Keratinocyte (primary cell): ENCODE measurements around the gene CRLF3.

Source experiments
- EZH2 ChIP-seq: IDR thresholded peaks from one replicate; pipeline ENCODE4 v1.6.1; 2012; ENCODE audit warnings: inconsistent platforms, mild to moderate bottlenecking, low read length, moderate library complexity
- TF ChIP-seq, protein P1 (sequence below), 3 experiments: IDR thresholded peaks in 1 of 3; conservative IDR thresholded peaks in 1 of 3; optimal IDR thresholded peaks in 1 of 3; 2 replicates in 2 of 3; 3 replicates in 1 of 3; pipeline versions ENCODE3 to v1.5.1; 2011; ENCODE audit warnings: low read length in 3 of 3, mild to moderate bottlenecking in 3 of 3, moderate library complexity in 2 of 3, control low read depth in 1 of 3, inconsistent platforms in 1 of 3; ENCODE audit not compliant: insufficient read depth in 2 of 3; ENCODE audit errors: extremely low read depth in 1 of 3

DNA sequence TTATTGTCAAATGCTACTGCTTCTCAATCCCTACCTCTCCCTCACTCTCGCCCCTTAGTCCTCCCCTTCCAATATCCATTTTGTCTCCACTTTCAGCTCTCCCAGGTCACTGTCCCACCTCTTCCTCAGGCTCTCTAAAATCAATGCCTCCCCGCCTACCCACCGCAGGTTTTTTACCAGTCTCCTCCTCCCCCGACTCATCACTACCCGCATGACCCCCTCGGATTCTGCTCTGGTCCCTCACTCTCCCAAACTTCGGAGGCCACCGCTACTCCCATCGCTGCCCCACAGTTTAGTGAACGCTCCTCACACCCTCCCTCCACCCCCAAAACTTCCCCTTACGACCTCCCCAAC, 513 bp downstream of the CRLF3 start:
- TF ChIP-seq, protein P1, sequence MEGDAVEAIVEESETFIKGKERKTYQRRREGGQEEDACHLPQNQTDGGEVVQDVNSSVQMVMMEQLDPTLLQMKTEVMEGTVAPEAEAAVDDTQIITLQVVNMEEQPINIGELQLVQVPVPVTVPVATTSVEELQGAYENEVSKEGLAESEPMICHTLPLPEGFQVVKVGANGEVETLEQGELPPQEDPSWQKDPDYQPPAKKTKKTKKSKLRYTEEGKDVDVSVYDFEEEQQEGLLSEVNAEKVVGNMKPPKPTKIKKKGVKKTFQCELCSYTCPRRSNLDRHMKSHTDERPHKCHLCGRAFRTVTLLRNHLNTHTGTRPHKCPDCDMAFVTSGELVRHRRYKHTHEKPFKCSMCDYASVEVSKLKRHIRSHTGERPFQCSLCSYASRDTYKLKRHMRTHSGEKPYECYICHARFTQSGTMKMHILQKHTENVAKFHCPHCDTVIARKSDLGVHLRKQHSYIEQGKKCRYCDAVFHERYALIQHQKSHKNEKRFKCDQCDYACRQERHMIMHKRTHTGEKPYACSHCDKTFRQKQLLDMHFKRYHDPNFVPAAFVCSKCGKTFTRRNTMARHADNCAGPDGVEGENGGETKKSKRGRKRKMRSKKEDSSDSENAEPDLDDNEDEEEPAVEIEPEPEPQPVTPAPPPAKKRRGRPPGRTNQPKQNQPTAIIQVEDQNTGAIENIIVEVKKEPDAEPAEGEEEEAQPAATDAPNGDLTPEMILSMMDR (optimal IDR thresholded peaks at IDR 0.05 in 1 of 3, IDR thresholded peaks at IDR 0.05 in 1 of 3, conservative IDR thresholded peaks at IDR 0.05 in 1 of 3; ENCODE audit: extremely low read depth in 1 of 3, insufficient read depth in 2 of 3, low read length in 3 of 3) = no peak
- no peak for TF ChIP-seq EZH2
